ENCODE data around the gene KDM6B.

Gene KDM6B

DNA sequence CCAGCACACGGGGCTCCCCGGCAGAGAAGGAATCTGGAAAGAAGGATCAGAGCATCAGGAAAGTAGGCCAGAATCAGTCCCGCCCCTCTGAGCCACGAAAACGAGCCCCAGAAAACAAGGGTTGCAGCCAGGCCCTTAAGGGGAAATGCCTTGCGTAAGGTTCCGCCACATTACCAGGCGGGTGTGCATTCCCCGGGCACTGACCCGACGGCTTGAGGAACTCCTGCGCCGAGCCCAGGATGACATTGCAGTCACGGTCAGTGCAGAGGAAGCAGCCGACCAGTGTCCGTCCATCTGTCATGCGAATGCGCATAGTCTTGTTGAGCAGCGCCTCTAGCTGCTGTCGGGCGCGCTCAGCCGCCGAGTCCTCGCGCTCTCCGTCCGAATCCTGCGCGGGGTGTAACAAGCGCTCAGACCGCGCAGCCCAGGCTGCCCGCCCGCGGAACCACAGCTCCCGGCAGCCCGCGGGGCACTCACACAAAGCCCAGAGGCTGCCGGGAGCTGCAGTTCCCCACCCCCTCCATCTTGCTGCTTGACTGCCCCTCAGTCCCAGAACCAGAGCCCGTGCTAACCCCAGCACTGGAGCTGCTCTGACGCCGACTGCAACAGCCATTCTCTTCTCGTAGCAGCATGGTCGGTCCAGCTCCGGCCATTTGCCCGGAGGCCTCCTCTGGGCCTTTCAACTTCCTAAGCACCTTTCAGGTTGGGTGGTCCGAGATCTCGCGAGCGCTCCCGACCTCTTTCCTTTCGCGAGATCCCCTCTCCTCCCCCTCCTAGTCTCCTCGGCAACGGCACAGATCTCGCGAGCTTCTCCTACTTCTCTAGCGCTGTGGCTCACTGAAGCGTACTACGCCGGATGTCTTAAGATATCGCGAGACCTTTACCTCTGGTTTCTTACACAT, 23.0 kb downstream of the KDM6B start, which contains the start of gene NAA38:
Gene NAA38 (minus strand): TSS at position 749 of the 902 bp plus-strand sequence. CDS start 96 bp downstream, at position 653.
- Histone ChIP-seq H3K9me3 (ENCODE audit: control insufficient read depth, insufficient read depth, low read depth, low read length) (no peaks in the 10 kb centered on the region), H3K4me1 (ENCODE audit: control insufficient read depth, insufficient read depth, low read length) (peaks cover 8% of the 10 kb centered on the region; the same call in 1 of the 2 replicates), H3K36me3 (ENCODE audit: control insufficient read depth in 2 of 2, insufficient read depth in 1 of 2, low read length in 2 of 2) (peaks cover 22 to 55% of the 10 kb centered on the region in 2 experiments), H3K27ac (ENCODE audit: extremely low read depth, low read depth, low read length) (peak within 1 kb of the TSS; percentile 90), H3K4me3 (ENCODE audit: low read depth, low read length) (peak within 1 kb of the TSS; percentile 88)
- CTCF ChIA-PET, result interaction anchor here (0.7 to 2.8 kb wide), 19 partner anchors 8 to 225 kb away, joined by 3 to 29 read pairs (median 4); partner anchors contain the start of gene DNAH2
- POLR2A ChIA-PET, result interaction anchor here (0.6 to 3.2 kb wide), 26 partner anchors 12 to 643 kb away, joined by 3 to 110 read pairs (median 5); partner anchors contain the start of genes ATP1B2, AURKB, CHD3 and CNTROB
- TF ChIP-seq ZNF530 (tag by site-specific recombination; IDR thresholded peaks at IDR 0.05; ENCODE audit: low read depth), result no peak
- TF ChIP-seq, protein P1, sequence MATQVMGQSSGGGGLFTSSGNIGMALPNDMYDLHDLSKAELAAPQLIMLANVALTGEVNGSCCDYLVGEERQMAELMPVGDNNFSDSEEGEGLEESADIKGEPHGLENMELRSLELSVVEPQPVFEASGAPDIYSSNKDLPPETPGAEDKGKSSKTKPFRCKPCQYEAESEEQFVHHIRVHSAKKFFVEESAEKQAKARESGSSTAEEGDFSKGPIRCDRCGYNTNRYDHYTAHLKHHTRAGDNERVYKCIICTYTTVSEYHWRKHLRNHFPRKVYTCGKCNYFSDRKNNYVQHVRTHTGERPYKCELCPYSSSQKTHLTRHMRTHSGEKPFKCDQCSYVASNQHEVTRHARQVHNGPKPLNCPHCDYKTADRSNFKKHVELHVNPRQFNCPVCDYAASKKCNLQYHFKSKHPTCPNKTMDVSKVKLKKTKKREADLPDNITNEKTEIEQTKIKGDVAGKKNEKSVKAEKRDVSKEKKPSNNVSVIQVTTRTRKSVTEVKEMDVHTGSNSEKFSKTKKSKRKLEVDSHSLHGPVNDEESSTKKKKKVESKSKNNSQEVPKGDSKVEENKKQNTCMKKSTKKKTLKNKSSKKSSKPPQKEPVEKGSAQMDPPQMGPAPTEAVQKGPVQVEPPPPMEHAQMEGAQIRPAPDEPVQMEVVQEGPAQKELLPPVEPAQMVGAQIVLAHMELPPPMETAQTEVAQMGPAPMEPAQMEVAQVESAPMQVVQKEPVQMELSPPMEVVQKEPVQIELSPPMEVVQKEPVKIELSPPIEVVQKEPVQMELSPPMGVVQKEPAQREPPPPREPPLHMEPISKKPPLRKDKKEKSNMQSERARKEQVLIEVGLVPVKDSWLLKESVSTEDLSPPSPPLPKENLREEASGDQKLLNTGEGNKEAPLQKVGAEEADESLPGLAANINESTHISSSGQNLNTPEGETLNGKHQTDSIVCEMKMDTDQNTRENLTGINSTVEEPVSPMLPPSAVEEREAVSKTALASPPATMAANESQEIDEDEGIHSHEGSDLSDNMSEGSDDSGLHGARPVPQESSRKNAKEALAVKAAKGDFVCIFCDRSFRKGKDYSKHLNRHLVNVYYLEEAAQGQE (tag by site-specific recombination; IDR thresholded peaks at IDR 0.05), result 0 out of 2 replicates have a peak, but pooled peaks have one; percentile 11
- TF ChIP-seq YY1 (tag by site-specific recombination; IDR thresholded peaks at IDR 0.05), result peak; percentile 88
- TF ChIP-seq, protein P2, sequence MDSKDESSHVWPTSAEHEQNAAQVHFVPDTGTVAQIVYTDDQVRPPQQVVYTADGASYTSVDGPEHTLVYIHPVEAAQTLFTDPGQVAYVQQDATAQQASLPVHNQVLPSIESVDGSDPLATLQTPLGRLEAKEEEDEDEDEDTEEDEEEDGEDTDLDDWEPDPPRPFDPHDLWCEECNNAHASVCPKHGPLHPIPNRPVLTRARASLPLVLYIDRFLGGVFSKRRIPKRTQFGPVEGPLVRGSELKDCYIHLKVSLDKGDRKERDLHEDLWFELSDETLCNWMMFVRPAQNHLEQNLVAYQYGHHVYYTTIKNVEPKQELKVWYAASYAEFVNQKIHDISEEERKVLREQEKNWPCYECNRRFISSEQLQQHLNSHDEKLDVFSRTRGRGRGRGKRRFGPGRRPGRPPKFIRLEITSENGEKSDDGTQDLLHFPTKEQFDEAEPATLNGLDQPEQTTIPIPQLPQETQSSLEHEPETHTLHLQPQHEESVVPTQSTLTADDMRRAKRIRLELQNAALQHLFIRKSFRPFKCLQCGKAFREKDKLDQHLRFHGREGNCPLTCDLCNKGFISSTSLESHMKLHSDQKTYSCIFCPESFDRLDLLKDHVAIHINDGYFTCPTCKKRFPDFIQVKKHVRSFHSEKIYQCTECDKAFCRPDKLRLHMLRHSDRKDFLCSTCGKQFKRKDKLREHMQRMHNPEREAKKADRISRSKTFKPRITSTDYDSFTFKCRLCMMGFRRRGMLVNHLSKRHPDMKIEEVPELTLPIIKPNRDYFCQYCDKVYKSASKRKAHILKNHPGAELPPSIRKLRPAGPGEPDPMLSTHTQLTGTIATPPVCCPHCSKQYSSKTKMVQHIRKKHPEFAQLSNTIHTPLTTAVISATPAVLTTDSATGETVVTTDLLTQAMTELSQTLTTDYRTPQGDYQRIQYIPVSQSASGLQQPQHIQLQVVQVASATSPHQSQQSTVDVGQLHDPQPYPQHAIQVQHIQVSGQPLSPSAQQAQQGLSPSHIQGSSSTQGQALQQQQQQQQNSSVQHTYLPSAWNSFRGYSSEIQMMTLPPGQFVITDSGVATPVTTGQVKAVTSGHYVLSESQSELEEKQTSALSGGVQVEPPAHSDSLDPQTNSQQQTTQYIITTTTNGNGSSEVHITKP (tag by site-specific recombination; IDR thresholded peaks at IDR 0.05), result peak; percentile 87
- TF ChIP-seq, protein P3, sequence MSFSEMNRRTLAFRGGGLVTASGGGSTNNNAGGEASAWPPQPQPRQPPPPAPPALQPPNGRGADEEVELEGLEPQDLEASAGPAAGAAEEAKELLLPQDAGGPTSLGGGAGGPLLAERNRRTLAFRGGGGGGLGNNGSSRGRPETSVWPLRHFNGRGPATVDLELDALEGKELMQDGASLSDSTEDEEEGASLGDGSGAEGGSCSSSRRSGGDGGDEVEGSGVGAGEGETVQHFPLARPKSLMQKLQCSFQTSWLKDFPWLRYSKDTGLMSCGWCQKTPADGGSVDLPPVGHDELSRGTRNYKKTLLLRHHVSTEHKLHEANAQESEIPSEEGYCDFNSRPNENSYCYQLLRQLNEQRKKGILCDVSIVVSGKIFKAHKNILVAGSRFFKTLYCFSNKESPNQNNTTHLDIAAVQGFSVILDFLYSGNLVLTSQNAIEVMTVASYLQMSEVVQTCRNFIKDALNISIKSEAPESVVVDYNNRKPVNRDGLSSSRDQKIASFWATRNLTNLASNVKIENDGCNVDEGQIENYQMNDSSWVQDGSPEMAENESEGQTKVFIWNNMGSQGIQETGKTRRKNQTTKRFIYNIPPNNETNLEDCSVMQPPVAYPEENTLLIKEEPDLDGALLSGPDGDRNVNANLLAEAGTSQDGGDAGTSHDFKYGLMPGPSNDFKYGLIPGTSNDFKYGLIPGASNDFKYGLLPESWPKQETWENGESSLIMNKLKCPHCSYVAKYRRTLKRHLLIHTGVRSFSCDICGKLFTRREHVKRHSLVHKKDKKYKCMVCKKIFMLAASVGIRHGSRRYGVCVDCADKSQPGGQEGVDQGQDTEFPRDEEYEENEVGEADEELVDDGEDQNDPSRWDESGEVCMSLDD (tag by site-specific recombination; IDR thresholded peaks at IDR 0.05), result 0 out of 2 replicates have a peak, but pooled peaks have one; percentile 43
- peak; percentile 95 for TF ChIP-seq ZNF335 (tag by site-specific recombination; conservative IDR thresholded peaks at IDR 0.05)
- TF ChIP-seq ZFHX2 (tag by site-specific recombination; conservative IDR thresholded peaks at IDR 0.05), result peak; percentile 45
- TF ChIP-seq, protein P4, sequence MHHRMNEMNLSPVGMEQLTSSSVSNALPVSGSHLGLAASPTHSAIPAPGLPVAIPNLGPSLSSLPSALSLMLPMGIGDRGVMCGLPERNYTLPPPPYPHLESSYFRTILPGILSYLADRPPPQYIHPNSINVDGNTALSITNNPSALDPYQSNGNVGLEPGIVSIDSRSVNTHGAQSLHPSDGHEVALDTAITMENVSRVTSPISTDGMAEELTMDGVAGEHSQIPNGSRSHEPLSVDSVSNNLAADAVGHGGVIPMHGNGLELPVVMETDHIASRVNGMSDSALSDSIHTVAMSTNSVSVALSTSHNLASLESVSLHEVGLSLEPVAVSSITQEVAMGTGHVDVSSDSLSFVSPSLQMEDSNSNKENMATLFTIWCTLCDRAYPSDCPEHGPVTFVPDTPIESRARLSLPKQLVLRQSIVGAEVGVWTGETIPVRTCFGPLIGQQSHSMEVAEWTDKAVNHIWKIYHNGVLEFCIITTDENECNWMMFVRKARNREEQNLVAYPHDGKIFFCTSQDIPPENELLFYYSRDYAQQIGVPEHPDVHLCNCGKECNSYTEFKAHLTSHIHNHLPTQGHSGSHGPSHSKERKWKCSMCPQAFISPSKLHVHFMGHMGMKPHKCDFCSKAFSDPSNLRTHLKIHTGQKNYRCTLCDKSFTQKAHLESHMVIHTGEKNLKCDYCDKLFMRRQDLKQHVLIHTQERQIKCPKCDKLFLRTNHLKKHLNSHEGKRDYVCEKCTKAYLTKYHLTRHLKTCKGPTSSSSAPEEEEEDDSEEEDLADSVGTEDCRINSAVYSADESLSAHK (tag by site-specific recombination; IDR thresholded peaks at IDR 0.05), result peak; percentile 7; the same call in 1 of the 2 replicates
- TF ChIP-seq BCL11B (tag by site-specific recombination; IDR thresholded peaks at IDR 0.05; ENCODE audit: low read depth), result peak; percentile 87; the same call in 1 of the 2 replicates
- TF ChIP-seq ZNF366 (tag by site-specific recombination; conservative IDR thresholded peaks at IDR 0.05), result 0 out of 2 replicates have a peak, but pooled peaks have one; percentile 12
- peak; percentile 37; the same call in 1 of the 2 replicates for TF ChIP-seq ZBTB21 (tag by site-specific recombination; IDR thresholded peaks at IDR 0.05)
- TF ChIP-seq ZNF777 (tag by site-specific recombination; IDR thresholded peaks at IDR 0.05; ENCODE audit: borderline replicate concordance), result peak; percentile 83
- TF ChIP-seq ZNF37A (tag by site-specific recombination; IDR thresholded peaks at IDR 0.05), result no peak
- no peak for TF ChIP-seq REPIN1 (tag by site-specific recombination; IDR thresholded peaks at IDR 0.05; ENCODE audit: low read depth)
- TF ChIP-seq HOXC10 (CRISPR knock-in tag; IDR thresholded peaks at IDR 0.05), result no peak
- TF ChIP-seq, protein P5, sequence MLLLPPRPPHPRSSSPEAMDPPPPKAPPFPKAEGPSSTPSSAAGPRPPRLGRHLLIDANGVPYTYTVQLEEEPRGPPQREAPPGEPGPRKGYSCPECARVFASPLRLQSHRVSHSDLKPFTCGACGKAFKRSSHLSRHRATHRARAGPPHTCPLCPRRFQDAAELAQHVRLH (tag by site-specific recombination; IDR thresholded peaks at IDR 0.05), result peak; percentile 76; the same call in 1 of the 2 replicates
- peak; percentile 94 for TF ChIP-seq KLF16 (tag by site-specific recombination; IDR thresholded peaks at IDR 0.05)
